NT2/D1 (cell line): Measurements from ENCODE around the gene KRT37.
"Not testable (repeated sequence)": the region's sequence is repeated elsewhere in the genome, so short reads cannot be mapped to it uniquely, and the experiment has no call there.

Source experiments
- DNase-seq: peaks from one replicate; pipeline ENCODE4 v3.0.0-alpha.2; 2011; ENCODE audit warnings: low read depth, low spot score
- H3K27me3 ChIP-seq: 2 replicates; pipeline ENCODE4 v1.6.0; 2011; ENCODE audit warnings: mild to moderate bottlenecking; ENCODE audit not compliant: insufficient read length, insufficient read depth
- H3K36me3 ChIP-seq: 2 replicates; pipeline ENCODE4 v1.6.1; 2011; ENCODE audit warnings: mild to moderate bottlenecking, low read length, mixed read lengths; ENCODE audit not compliant: insufficient read depth, insufficient read length
- H3K4me1 ChIP-seq: 2 replicates; pipeline ENCODE4 v1.5.1; 2011; ENCODE audit not compliant: insufficient read depth, insufficient read length
- H3K4me3 ChIP-seq: 2 replicates; pipeline ENCODE4 v1.5.1; 2011; ENCODE audit warnings: low read depth; ENCODE audit not compliant: insufficient read length
- H3K9ac ChIP-seq: 2 replicates; pipeline ENCODE4 v1.6.0; 2011; ENCODE audit warnings: low read depth; ENCODE audit not compliant: insufficient read length
- H3K9me3 ChIP-seq: 2 replicates; pipeline ENCODE4 v1.5.1; 2011; ENCODE audit warnings: mild to moderate bottlenecking, low read length; ENCODE audit not compliant: insufficient read depth
- SUZ12 ChIP-seq: IDR thresholded peaks from 2 replicates; pipeline ENCODE4 v1.6.1; 2011; ENCODE audit not compliant: insufficient read length, insufficient read depth; ENCODE audit errors: extremely low read depth
- YY1 ChIP-seq: IDR thresholded peaks from 2 replicates; pipeline ENCODE4 v1.6.1; 2011; ENCODE audit not compliant: insufficient read length, insufficient read depth
- ZNF274 ChIP-seq: IDR thresholded peaks from 2 replicates; pipeline ENCODE4 v1.6.1; 2011; ENCODE audit warnings: mild to moderate bottlenecking, low read depth, low read length

KRT37 gene

GRCh38 chr17:41404024-41404671 lies 20.2 kb downstream of the KRT37 start:
- no peaks in the 10 kb centered on the region for H3K36me3 ChIP-seq
- H3K9ac ChIP-seq, result no peak overlapping the region
- no peak for DNase-seq

GRCh38 chr17:41403404-41404023 lies 20.9 kb downstream of the KRT37 start:
- no peak for DNase-seq
- no peaks in the 10 kb centered on the region for H3K27me3 ChIP-seq
- H3K4me3 ChIP-seq, result no peak overlapping the region
- no peaks in the 10 kb centered on the region for H3K4me1 ChIP-seq
- H3K9me3 ChIP-seq, result no peaks in the 10 kb centered on the region
- H3K36me3 ChIP-seq, result no peaks in the 10 kb centered on the region
- H3K9ac ChIP-seq, result no peak overlapping the region
- no peak for TF ChIP-seq YY1
- TF ChIP-seq SUZ12, result no peak
- no peak for TF ChIP-seq ZNF274

More at GRCh38 chr17:41404024-41404671, 20.2 kb downstream of the KRT37 start:
- Histone ChIP-seq H3K4me1 (no peaks in the 10 kb centered on the region), H3K27me3 (no peaks in the 10 kb centered on the region), H3K9me3 (no peaks in the 10 kb centered on the region), H3K4me3 (no peak overlapping the region)
- no peak for TF ChIP-seq SUZ12

GRCh38 chr17:41402161-41402560 lies 22.2 kb downstream of the KRT37 start:
- no peak overlapping the region for H3K9ac ChIP-seq

GRCh38 chr17:41396996-41397660 lies 27.3 kb downstream of the KRT37 start, which contains the start of gene KRT31:
TSS of gene KRT31 (minus strand) at chr17:41397608. CDS start at chr17:41397539, 69 bp downstream.
- Histone ChIP-seq H3K9ac (no peak within 1 kb of the TSS), H3K4me3 (no peak within 1 kb of the TSS), H3K27me3 (no peaks in the 10 kb centered on the region), H3K4me1 (no peaks in the 10 kb centered on the region), H3K36me3 (no peaks in the 10 kb centered on the region), H3K9me3 (no peaks in the 10 kb centered on the region)
- no peak for DNase-seq
- TF ChIP-seq ZNF274 (no peak), YY1 (no peak), SUZ12 (no peak)

More at GRCh38 chr17:41402161-41402560, 22.2 kb downstream of the KRT37 start:
- H3K36me3 ChIP-seq, result no peaks in the 10 kb centered on the region
- TF ChIP-seq YY1 (no peak), ZNF274 (no peak), SUZ12 (no peak)
- no peaks in the 10 kb centered on the region for H3K27me3 ChIP-seq
- H3K9me3 ChIP-seq, result no peaks in the 10 kb centered on the region
- no peak for DNase-seq
- H3K4me3 ChIP-seq, result no peak overlapping the region
- no peaks in the 10 kb centered on the region for H3K4me1 ChIP-seq

GRCh38 chr17:41396340-41396739 lies 28.0 kb downstream of the KRT37 start:
- H3K9me3 ChIP-seq, result no peaks in the 10 kb centered on the region

GRCh38 chr17:41395611-41396010 lies 28.8 kb downstream of the KRT37 start:
- Histone ChIP-seq H3K9ac (no peak overlapping the region), H3K36me3 (no peaks in the 10 kb centered on the region)
- TF ChIP-seq YY1 (no peak), ZNF274 (no peak), SUZ12 (no peak)

More at GRCh38 chr17:41396340-41396739, 28.0 kb downstream of the KRT37 start:
- no peak overlapping the region for H3K4me3 ChIP-seq
- H3K4me1 ChIP-seq, result no peaks in the 10 kb centered on the region
- no peaks in the 10 kb centered on the region for H3K27me3 ChIP-seq
- no peaks in the 10 kb centered on the region for H3K36me3 ChIP-seq
- TF ChIP-seq YY1, result no peak
- no peak for TF ChIP-seq SUZ12
- no peak for TF ChIP-seq ZNF274
- H3K9ac ChIP-seq, result no peak overlapping the region
- no peak for DNase-seq

GRCh38 chr17:41395044-41395443 lies 29.3 kb downstream of the KRT37 start:
- not testable (repeated sequence) for H3K9me3 ChIP-seq, H3K36me3 ChIP-seq, H3K27me3 ChIP-seq, H3K4me1 ChIP-seq, H3K4me3 ChIP-seq, H3K9ac ChIP-seq, DNase-seq

More at GRCh38 chr17:41395611-41396010, 28.8 kb downstream of the KRT37 start:
- Histone ChIP-seq H3K27me3 (no peaks in the 10 kb centered on the region), H3K4me3 (no peak overlapping the region), H3K9me3 (no peaks in the 10 kb centered on the region), H3K4me1 (no peaks in the 10 kb centered on the region)
- DNase-seq, result no peak
